GM23338 (cell line): ENCODE data around the gene ASAP2. TPM values are rescaled to one million over a fixed set of nuclear protein-coding genes. Genes with fewer than 3 reads are reported as not detected.

ENCODE experiments used
- ATAC-seq: fragments of 200-7000 bp; cut with Tn5 transposase; 3 replicates; pipeline ENCODE4 v1.9.1; 2020
- DNase-seq: peaks from one replicate; pipeline ENCODE4 v3.0.0-alpha.2; 2015; ENCODE audit warnings: low spot score
- H2AFZ ChIP-seq: fragments of 200-600 bp; sonication (generic); 2 replicates; pipeline ENCODE4 v1.8.0; 2016; ENCODE audit warnings: antibody characterized with exemption, mild to moderate bottlenecking, moderate library complexity
- H3F3A ChIP-seq: fragments of 200-600 bp; sonication (generic); replicated peaks from 2 replicates; pipeline ENCODE4 v1.8.0; 2017; ENCODE audit warnings: antibody characterized with exemption, mixed run types, low read depth
- H3K27ac ChIP-seq: fragments of 200-600 bp; sonication (generic); 2 replicates; pipeline ENCODE4 v1.6.1; 2016; ENCODE audit warnings: low read depth
- H3K27me3 ChIP-seq: fragments of 200-600 bp; sonication (generic); 2 replicates; pipeline ENCODE4 v1.8.0; 2016; ENCODE audit warnings: mild to moderate bottlenecking, mixed run types, moderate library complexity; ENCODE audit not compliant: insufficient read depth
- H3K36me3 ChIP-seq: fragments of 200-600 bp; sonication (generic); 2 replicates; pipeline ENCODE4 v1.8.0; 2016; ENCODE audit warnings: mild to moderate bottlenecking; ENCODE audit not compliant: insufficient read depth
- H3K4me1 ChIP-seq: fragments of 200-600 bp; sonication (generic); 2 replicates; pipeline ENCODE4 v1.8.0; 2016; ENCODE audit warnings: mild to moderate bottlenecking, moderate library complexity; ENCODE audit not compliant: insufficient read depth
- H3K4me2 ChIP-seq: fragments of 200-600 bp; sonication (generic); 2 replicates; pipeline ENCODE4 v1.7.1; 2017; ENCODE audit warnings: mixed run types
- H3K4me3 ChIP-seq: fragments of 200-600 bp; sonication (generic); 2 replicates; pipeline ENCODE4 v1.6.1; 2016; ENCODE audit warnings: mixed run types
- H3K79me2 ChIP-seq: fragments of 200-600 bp; sonication (generic); replicated peaks from 2 replicates; pipeline ENCODE4 v1.8.0; 2017; ENCODE audit warnings: mild to moderate bottlenecking; ENCODE audit not compliant: insufficient read depth
- H3K9me2 ChIP-seq: fragments of 200-600 bp; sonication (generic); 2 replicates; pipeline ENCODE4 v1.8.0; 2017; ENCODE audit not compliant: insufficient read depth
- H4K20me1 ChIP-seq: fragments of 200-600 bp; sonication (generic); replicated peaks from 2 replicates; pipeline ENCODE4 v1.8.0; 2017; ENCODE audit warnings: mild to moderate bottlenecking; ENCODE audit not compliant: insufficient read depth
- H3K27ac Mint-ChIP-seq: 2 replicates; pipeline ENCODE4 v1.8.0; 2020; ENCODE audit warnings: inconsistent platforms, mild to moderate bottlenecking, moderate library complexity, mixed read lengths
- H3K27me3 Mint-ChIP-seq: 3 replicates; pipeline ENCODE4 v1.8.0; 2022; ENCODE audit warnings: low read depth, mild to moderate bottlenecking, moderate library complexity, mixed read lengths, inconsistent platforms; ENCODE audit not compliant: insufficient read depth, poor library complexity
- H3K36me3 Mint-ChIP-seq: 3 replicates; pipeline ENCODE4 v1.8.0; 2021; ENCODE audit warnings: low read depth, mild to moderate bottlenecking, inconsistent platforms, moderate library complexity, mixed read lengths
- H3K4me1 Mint-ChIP-seq: 3 replicates; pipeline ENCODE4 v1.8.0; 2020; ENCODE audit warnings: mild to moderate bottlenecking, inconsistent platforms, mixed read lengths
- H3K4me3 Mint-ChIP-seq: 3 replicates; pipeline ENCODE4 v1.8.0; 2021; ENCODE audit warnings: moderate library complexity, mild to moderate bottlenecking, inconsistent platforms, mixed read lengths
- H3K9me3 Mint-ChIP-seq: 3 replicates; pipeline ENCODE4 v1.8.0; 2020; ENCODE audit warnings: moderate library complexity, mild to moderate bottlenecking, inconsistent platforms, mixed read lengths
- CREB1 ChIP-seq: fragments of 250-450 bp; sonication (Bioruptor Pico); IDR thresholded peaks from 2 replicates; pipeline ENCODE4 v1.5.0; 2020; ENCODE audit warnings: low read depth, mild to moderate bottlenecking, moderate library complexity
- EZH2 ChIP-seq: fragments of 200-600 bp; sonication (generic); IDR thresholded peaks from one replicate; pipeline ENCODE4 v1.8.0; 2017; ENCODE audit warnings: antibody characterized with exemption, mild to moderate bottlenecking, low read depth; ENCODE audit not compliant: unreplicated experiment
- EZH2phosphoT487 ChIP-seq: fragments of 200-600 bp; sonication (generic); IDR thresholded peaks from one replicate; pipeline ENCODE4 v1.8.1; 2018; ENCODE audit warnings: antibody characterized with exemption; ENCODE audit not compliant: unreplicated experiment
- JUNB ChIP-seq: IDR thresholded peaks from one replicate; pipeline ENCODE4 v1.6.1; 2016; ENCODE audit warnings: antibody characterized with exemption; ENCODE audit not compliant: unreplicated experiment
- NANOG ChIP-seq: IDR thresholded peaks from 2 replicates; pipeline ENCODE4 v1.6.1; 2016; ENCODE audit warnings: antibody characterized with exemption, borderline replicate concordance
- POLR2AphosphoS5 ChIP-seq: IDR thresholded peaks from 2 replicates; pipeline ENCODE4 v1.6.1; 2016; ENCODE audit warnings: antibody characterized with exemption, low read depth
- STAT1 ChIP-seq: IDR thresholded peaks from one replicate; pipeline ENCODE4 v1.6.1; 2016; ENCODE audit warnings: antibody characterized with exemption; ENCODE audit not compliant: unreplicated experiment
- ZNF114 ChIP-seq: fragments of 250-450 bp; sonication (Bioruptor Pico); IDR thresholded peaks from 2 replicates; pipeline ENCODE4 v1.5.0; 2020; ENCODE audit warnings: mild to moderate bottlenecking, moderate library complexity
- ZNF331 ChIP-seq: fragments of 250-450 bp; sonication (Bioruptor Pico); IDR thresholded peaks from 2 replicates; pipeline ENCODE4 v1.5.0; 2020; ENCODE audit warnings: low read depth, mild to moderate bottlenecking, moderate library complexity
- polyA plus RNA-seq: library from polyadenylated mRNA; unstranded; fragments of >200 nt; fragmentation: Nextera tagmentation; extraction: Ambion mirVana; gene quantifications from 2 replicates; pipeline ENCODE4 v1.2.1, GENCODE V29; 2016
- total RNA-seq: library from RNA; depleted of rRNA; stranded (reverse); fragments of >200 nt; shearing (Covaris generic); gene quantifications from 2 replicates; pipeline ENCODE4 v1.2.3, GENCODE V29; 2014
- TF ChIP-seq, protein P1 (sequence below): IDR thresholded peaks from 2 replicates; pipeline ENCODE4 v1.6.1; 2016; ENCODE audit warnings: antibody characterized with exemption
- TF ChIP-seq, protein P2 (sequence below): IDR thresholded peaks from one replicate; pipeline ENCODE4 v1.6.1; 2018; ENCODE audit warnings: antibody characterized with exemption; ENCODE audit not compliant: unreplicated experiment
- TF ChIP-seq, protein P3 (sequence below): fragments of 250-450 bp; sonication (Bioruptor Pico); IDR thresholded peaks from 2 replicates; pipeline ENCODE4 v1.5.0; 2020; ENCODE audit warnings: mild to moderate bottlenecking, moderate library complexity
- TF ChIP-seq, protein P4 (sequence below), 2 experiments: fragments of 200-600 bp in 1 of 2; sonication (generic) in 1 of 2; conservative IDR thresholded peaks; 2 replicates each; pipeline versions ENCODE4 v1.5.1 to v1.6.1; 2016 to 2017; ENCODE audit warnings: antibody characterized with exemption in 2 of 2, low read depth in 2 of 2, mild to moderate bottlenecking in 2 of 2, moderate library complexity in 1 of 2

ASAP2 gene
- total and polyA plus RNA-seq, 2 experiments from 2014 or later = 2.6 to 15.6 TPM

DNA sequence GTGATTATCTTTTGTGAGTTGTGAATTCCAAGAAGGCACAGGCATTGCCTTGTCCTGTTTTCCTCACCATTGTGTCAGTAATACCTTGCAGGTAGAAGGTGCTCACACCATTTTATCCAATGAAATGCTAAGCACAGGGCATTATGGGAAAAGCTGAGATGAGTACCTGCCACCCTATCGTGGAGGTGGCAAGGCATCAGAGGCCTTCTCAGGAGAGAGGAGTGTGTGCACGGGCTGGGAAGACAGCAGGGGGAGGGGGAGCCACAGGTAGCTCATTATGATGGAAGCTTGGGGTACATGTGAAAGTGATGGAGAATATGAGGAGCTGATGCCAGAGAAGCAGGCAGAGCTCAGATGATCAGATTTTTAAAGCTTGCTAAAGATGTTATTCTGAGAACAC lies 69.5 kb downstream of the ASAP2 start:
- Histone ChIP-seq H3K27me3 (no peaks in the 10 kb centered on the region), H3K4me2 (no peak overlapping the region), H4K20me1 (peaks cover 5% of the 10 kb centered on the region), H3F3A (0 out of 2 replicates have a peak, but pooled peaks cover 3% of the 10 kb centered on the region), H3K79me2 (peaks cover 50% of the 10 kb centered on the region), H2AFZ (no peak overlapping the region), H3K27ac (0 out of 2 replicates have a peak overlapping the region, but pooled peaks have one; percentile 63), H3K36me3 (no peaks in the 10 kb centered on the region), H3K4me3 (no peak overlapping the region), H3K9me2 (no peaks in the 10 kb centered on the region), H3K4me1 (peaks cover 24% of the 10 kb centered on the region)
- Mint-ChIP-seq H3K4me3 (no peak overlapping the region), H3K27me3 (peaks cover 6% of the 10 kb centered on the region), H3K36me3 (peaks cover 3% of the 10 kb centered on the region; the same call in 2 of the 3 replicates), H3K27ac (peak overlapping the region; percentile 30; the same call in 1 of the 2 replicates), H3K9me3 (no peaks in the 10 kb centered on the region), H3K4me1 (peaks cover 40% of the 10 kb centered on the region)
- no peak for DNase-seq
- ATAC-seq = peak; percentile 56
- no peak for TF ChIP-seq ZNF114 (CRISPR knock-in tag)
- no peak for TF ChIP-seq NANOG
- TF ChIP-seq, protein P1, sequence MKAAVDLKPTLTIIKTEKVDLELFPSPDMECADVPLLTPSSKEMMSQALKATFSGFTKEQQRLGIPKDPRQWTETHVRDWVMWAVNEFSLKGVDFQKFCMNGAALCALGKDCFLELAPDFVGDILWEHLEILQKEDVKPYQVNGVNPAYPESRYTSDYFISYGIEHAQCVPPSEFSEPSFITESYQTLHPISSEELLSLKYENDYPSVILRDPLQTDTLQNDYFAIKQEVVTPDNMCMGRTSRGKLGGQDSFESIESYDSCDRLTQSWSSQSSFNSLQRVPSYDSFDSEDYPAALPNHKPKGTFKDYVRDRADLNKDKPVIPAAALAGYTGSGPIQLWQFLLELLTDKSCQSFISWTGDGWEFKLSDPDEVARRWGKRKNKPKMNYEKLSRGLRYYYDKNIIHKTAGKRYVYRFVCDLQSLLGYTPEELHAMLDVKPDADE = no peak
- no peak for TF ChIP-seq ZNF331 (CRISPR knock-in tag)
- TF ChIP-seq, protein P2, sequence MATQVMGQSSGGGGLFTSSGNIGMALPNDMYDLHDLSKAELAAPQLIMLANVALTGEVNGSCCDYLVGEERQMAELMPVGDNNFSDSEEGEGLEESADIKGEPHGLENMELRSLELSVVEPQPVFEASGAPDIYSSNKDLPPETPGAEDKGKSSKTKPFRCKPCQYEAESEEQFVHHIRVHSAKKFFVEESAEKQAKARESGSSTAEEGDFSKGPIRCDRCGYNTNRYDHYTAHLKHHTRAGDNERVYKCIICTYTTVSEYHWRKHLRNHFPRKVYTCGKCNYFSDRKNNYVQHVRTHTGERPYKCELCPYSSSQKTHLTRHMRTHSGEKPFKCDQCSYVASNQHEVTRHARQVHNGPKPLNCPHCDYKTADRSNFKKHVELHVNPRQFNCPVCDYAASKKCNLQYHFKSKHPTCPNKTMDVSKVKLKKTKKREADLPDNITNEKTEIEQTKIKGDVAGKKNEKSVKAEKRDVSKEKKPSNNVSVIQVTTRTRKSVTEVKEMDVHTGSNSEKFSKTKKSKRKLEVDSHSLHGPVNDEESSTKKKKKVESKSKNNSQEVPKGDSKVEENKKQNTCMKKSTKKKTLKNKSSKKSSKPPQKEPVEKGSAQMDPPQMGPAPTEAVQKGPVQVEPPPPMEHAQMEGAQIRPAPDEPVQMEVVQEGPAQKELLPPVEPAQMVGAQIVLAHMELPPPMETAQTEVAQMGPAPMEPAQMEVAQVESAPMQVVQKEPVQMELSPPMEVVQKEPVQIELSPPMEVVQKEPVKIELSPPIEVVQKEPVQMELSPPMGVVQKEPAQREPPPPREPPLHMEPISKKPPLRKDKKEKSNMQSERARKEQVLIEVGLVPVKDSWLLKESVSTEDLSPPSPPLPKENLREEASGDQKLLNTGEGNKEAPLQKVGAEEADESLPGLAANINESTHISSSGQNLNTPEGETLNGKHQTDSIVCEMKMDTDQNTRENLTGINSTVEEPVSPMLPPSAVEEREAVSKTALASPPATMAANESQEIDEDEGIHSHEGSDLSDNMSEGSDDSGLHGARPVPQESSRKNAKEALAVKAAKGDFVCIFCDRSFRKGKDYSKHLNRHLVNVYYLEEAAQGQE = no peak
- TF ChIP-seq, protein P3, sequence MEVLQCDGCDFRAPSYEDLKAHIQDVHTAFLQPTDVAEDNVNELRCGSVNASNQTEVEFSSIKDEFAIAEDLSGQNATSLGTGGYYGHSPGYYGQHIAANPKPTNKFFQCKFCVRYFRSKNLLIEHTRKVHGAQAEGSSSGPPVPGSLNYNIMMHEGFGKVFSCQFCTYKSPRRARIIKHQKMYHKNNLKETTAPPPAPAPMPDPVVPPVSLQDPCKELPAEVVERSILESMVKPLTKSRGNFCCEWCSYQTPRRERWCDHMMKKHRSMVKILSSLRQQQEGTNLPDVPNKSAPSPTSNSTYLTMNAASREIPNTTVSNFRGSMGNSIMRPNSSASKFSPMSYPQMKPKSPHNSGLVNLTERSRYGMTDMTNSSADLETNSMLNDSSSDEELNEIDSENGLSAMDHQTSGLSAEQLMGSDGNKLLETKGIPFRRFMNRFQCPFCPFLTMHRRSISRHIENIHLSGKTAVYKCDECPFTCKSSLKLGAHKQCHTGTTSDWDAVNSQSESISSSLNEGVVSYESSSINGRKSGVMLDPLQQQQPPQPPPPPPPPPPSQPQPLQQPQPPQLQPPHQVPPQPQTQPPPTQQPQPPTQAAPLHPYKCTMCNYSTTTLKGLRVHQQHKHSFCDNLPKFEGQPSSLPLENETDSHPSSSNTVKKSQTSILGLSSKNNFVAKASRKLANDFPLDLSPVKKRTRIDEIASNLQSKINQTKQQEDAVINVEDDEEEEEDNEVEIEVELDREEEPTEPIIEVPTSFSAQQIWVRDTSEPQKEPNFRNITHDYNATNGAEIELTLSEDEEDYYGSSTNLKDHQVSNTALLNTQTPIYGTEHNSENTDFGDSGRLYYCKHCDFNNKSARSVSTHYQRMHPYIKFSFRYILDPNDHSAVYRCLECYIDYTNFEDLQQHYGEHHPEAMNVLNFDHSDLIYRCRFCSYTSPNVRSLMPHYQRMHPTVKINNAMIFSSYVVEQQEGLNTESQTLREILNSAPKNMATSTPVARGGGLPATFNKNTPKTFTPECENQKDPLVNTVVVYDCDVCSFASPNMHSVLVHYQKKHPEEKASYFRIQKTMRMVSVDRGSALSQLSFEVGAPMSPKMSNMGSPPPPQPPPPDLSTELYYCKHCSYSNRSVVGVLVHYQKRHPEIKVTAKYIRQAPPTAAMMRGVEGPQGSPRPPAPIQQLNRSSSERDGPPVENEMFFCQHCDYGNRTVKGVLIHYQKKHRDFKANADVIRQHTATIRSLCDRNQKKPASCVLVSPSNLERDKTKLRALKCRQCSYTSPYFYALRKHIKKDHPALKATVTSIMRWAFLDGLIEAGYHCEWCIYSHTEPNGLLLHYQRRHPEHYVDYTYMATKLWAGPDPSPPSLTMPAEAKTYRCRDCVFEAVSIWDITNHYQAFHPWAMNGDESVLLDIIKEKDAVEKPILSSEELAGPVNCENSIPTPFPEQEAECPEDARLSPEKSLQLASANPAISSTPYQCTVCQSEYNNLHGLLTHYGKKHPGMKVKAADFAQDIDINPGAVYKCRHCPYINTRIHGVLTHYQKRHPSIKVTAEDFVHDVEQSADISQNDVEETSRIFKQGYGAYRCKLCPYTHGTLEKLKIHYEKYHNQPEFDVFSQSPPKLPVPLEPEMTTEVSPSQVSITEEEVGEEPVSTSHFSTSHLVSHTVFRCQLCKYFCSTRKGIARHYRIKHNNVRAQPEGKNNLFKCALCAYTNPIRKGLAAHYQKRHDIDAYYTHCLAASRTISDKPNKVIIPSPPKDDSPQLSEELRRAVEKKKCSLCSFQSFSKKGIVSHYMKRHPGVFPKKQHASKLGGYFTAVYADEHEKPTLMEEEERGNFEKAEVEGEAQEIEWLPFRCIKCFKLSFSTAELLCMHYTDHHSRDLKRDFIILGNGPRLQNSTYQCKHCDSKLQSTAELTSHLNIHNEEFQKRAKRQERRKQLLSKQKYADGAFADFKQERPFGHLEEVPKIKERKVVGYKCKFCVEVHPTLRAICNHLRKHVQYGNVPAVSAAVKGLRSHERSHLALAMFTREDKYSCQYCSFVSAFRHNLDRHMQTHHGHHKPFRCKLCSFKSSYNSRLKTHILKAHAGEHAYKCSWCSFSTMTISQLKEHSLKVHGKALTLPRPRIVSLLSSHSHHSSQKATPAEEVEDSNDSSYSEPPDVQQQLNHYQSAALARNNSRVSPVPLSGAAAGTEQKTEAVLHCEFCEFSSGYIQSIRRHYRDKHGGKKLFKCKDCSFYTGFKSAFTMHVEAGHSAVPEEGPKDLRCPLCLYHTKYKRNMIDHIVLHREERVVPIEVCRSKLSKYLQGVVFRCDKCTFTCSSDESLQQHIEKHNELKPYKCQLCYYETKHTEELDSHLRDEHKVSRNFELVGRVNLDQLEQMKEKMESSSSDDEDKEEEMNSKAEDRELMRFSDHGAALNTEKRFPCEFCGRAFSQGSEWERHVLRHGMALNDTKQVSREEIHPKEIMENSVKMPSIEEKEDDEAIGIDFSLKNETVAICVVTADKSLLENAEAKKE (CRISPR knock-in tag) = no peak
- TF ChIP-seq JUNB = no peak
- TF ChIP-seq, protein P4, sequence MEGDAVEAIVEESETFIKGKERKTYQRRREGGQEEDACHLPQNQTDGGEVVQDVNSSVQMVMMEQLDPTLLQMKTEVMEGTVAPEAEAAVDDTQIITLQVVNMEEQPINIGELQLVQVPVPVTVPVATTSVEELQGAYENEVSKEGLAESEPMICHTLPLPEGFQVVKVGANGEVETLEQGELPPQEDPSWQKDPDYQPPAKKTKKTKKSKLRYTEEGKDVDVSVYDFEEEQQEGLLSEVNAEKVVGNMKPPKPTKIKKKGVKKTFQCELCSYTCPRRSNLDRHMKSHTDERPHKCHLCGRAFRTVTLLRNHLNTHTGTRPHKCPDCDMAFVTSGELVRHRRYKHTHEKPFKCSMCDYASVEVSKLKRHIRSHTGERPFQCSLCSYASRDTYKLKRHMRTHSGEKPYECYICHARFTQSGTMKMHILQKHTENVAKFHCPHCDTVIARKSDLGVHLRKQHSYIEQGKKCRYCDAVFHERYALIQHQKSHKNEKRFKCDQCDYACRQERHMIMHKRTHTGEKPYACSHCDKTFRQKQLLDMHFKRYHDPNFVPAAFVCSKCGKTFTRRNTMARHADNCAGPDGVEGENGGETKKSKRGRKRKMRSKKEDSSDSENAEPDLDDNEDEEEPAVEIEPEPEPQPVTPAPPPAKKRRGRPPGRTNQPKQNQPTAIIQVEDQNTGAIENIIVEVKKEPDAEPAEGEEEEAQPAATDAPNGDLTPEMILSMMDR (conservative IDR thresholded peaks at IDR 0.05; ENCODE audit: low read depth in 2 of 2) = no peak
- no peak for TF ChIP-seq EZH2phosphoT487
- no peak for TF ChIP-seq CREB1 (CRISPR knock-in tag)
- TF ChIP-seq EZH2 = no peak
- no peak for TF ChIP-seq POLR2AphosphoS5
- no peak for TF ChIP-seq STAT1
